ENCODE measurements around the gene GPR62.

The GPR62 gene

GRCh38 chr3:51958603-51959521 lies 3.7 kb downstream of the GPR62 start:
- Histone ChIP-seq H3K36me3 (ENCODE audit: insufficient read depth, low read length) (no peaks in the 10 kb centered on the region), H3K4me1 (ENCODE audit: insufficient read depth, low read length) (no peaks in the 10 kb centered on the region), H3K9me3 (ENCODE audit: insufficient read depth, low read depth, low read length) (no peaks in the 10 kb centered on the region), H3K27me3 (ENCODE audit: insufficient read depth, low read length) (peaks cover 35% of the 10 kb centered on the region), H3K27ac (ENCODE audit: low read depth, low read length) (no peak overlapping the region), H3K9ac (ENCODE audit: low read depth, low read length) (no peak overlapping the region), H3K4me3 (ENCODE audit: low read length) (no peak overlapping the region)
- 94% methylated on average over 18 of the region's 20 CpGs for WGBS

- H3K27me3 ChIP-seq (ENCODE audit: insufficient read depth, low read length), result peaks cover 30% of the 10 kb centered on the region
- peaks cover 5% of the 10 kb centered on the region; the same call in 1 of the 2 replicates for H3K4me1 ChIP-seq (ENCODE audit: insufficient read depth, low read length)
- H3K9me3 ChIP-seq (ENCODE audit: insufficient read depth, low read depth, low read length), result no peaks in the 10 kb centered on the region
- no peaks in the 10 kb centered on the region for H3K36me3 ChIP-seq (ENCODE audit: insufficient read depth, low read length)
- no peak overlapping the region for H3K9ac ChIP-seq (ENCODE audit: low read depth, low read length)
- no peak overlapping the region for H3K4me3 ChIP-seq (ENCODE audit: low read length)
- H3K27ac ChIP-seq (ENCODE audit: low read depth, low read length), result no peak overlapping the region
- 96% methylated on average over 7 of the region's 7 CpGs for WGBS
These were observed 4.5 kb downstream of the GPR62 start for GRCh38 chr3:51959651-51960050.

- H3K27ac ChIP-seq (ENCODE audit: low read depth, low read length), result no peak overlapping the region
- H3K36me3 ChIP-seq (ENCODE audit: insufficient read depth, low read length), result no peaks in the 10 kb centered on the region
- H3K9me3 ChIP-seq (ENCODE audit: insufficient read depth, low read depth, low read length), result no peaks in the 10 kb centered on the region
- 94% methylated on average over 10 of the region's 10 CpGs for WGBS
- peaks cover 6% of the 10 kb centered on the region; the same call in 1 of the 2 replicates for H3K4me1 ChIP-seq (ENCODE audit: insufficient read depth, low read length)
- H3K27me3 ChIP-seq (ENCODE audit: insufficient read depth, low read length), result peaks cover 27% of the 10 kb centered on the region
- no peak overlapping the region for H3K4me3 ChIP-seq (ENCODE audit: low read length)
- H3K9ac ChIP-seq (ENCODE audit: low read depth, low read length), result no peak overlapping the region
These were observed 5.2 kb downstream of the GPR62 start for GRCh38 chr3:51960386-51960785.

- no peak overlapping the region for H3K27ac ChIP-seq (ENCODE audit: low read depth, low read length)
- peaks cover 9% of the 10 kb centered on the region; the same call in 1 of the 2 replicates for H3K4me1 ChIP-seq (ENCODE audit: insufficient read depth, low read length)
- 93% methylated on average over 18 of the region's 18 CpGs for WGBS
- H3K9ac ChIP-seq (ENCODE audit: low read depth, low read length), result no peak overlapping the region
- no peaks in the 10 kb centered on the region for H3K9me3 ChIP-seq (ENCODE audit: insufficient read depth, low read depth, low read length)
- no peaks in the 10 kb centered on the region for H3K36me3 ChIP-seq (ENCODE audit: insufficient read depth, low read length)
- peaks cover 21% of the 10 kb centered on the region for H3K27me3 ChIP-seq (ENCODE audit: insufficient read depth, low read length)
- no peak overlapping the region for H3K4me3 ChIP-seq (ENCODE audit: low read length)
These were observed 5.8 kb downstream of the GPR62 start for GRCh38 chr3:51961011-51961410.

- H3K36me3 ChIP-seq (ENCODE audit: insufficient read depth, low read length), result no peaks in the 10 kb centered on the region
- no peak overlapping the region for H3K27ac ChIP-seq (ENCODE audit: low read depth, low read length)
- WGBS, result 78% methylated on average over 8 of the region's 9 CpGs
These were observed 6.7 kb downstream of the GPR62 start for GRCh38 chr3:51961602-51962569.

GRCh38 chr3:51962854-51963530 lies 7.8 kb downstream of the GPR62 start:
- Histone ChIP-seq H3K9me3 (ENCODE audit: insufficient read depth, low read depth, low read length) (no peaks in the 10 kb centered on the region), H3K27ac (ENCODE audit: low read depth, low read length) (no peak overlapping the region)
- 87% methylated on average over 6 of the region's 6 CpGs for WGBS

More at GRCh38 chr3:51961602-51962569, 6.7 kb downstream of the GPR62 start:
- H3K9ac ChIP-seq (ENCODE audit: low read depth, low read length), result no peak overlapping the region
- H3K4me1 ChIP-seq (ENCODE audit: insufficient read depth, low read length), result peaks cover 14% of the 10 kb centered on the region
- H3K9me3 ChIP-seq (ENCODE audit: insufficient read depth, low read depth, low read length), result no peaks in the 10 kb centered on the region
- H3K4me3 ChIP-seq (ENCODE audit: low read length), result no peak overlapping the region
- peaks cover 13% of the 10 kb centered on the region for H3K27me3 ChIP-seq (ENCODE audit: insufficient read depth, low read length)

GRCh38 chr3:51963951-51964451 lies 8.8 kb downstream of the GPR62 start:
- Histone ChIP-seq H3K9me3 (ENCODE audit: insufficient read depth, low read depth, low read length) (no peaks in the 10 kb centered on the region), H3K27me3 (ENCODE audit: insufficient read depth, low read length) (peaks cover 7% of the 10 kb centered on the region; the same call in 1 of the 2 replicates), H3K27ac (ENCODE audit: low read depth, low read length) (no peak overlapping the region), H3K36me3 (ENCODE audit: insufficient read depth, low read length) (no peaks in the 10 kb centered on the region), H3K4me1 (ENCODE audit: insufficient read depth, low read length) (peaks cover 21% of the 10 kb centered on the region), H3K9ac (ENCODE audit: low read depth, low read length) (no peak overlapping the region), H3K4me3 (ENCODE audit: low read length) (no peak overlapping the region)
- 40% methylated on average over 11 of the region's 12 CpGs for WGBS

More at GRCh38 chr3:51962854-51963530, 7.8 kb downstream of the GPR62 start:
- H3K36me3 ChIP-seq (ENCODE audit: insufficient read depth, low read length), result no peaks in the 10 kb centered on the region
- H3K9ac ChIP-seq (ENCODE audit: low read depth, low read length), result no peak overlapping the region
- peaks cover 7% of the 10 kb centered on the region; the same call in 1 of the 2 replicates for H3K27me3 ChIP-seq (ENCODE audit: insufficient read depth, low read length)
- H3K4me1 ChIP-seq (ENCODE audit: insufficient read depth, low read length), result peaks cover 14% of the 10 kb centered on the region
- no peak overlapping the region for H3K4me3 ChIP-seq (ENCODE audit: low read length)

- Histone ChIP-seq H3K27me3 (ENCODE audit: insufficient read depth, low read length) (peaks cover 7% of the 10 kb centered on the region; the same call in 1 of the 2 replicates), H3K9me3 (ENCODE audit: insufficient read depth, low read depth, low read length) (no peaks in the 10 kb centered on the region), H3K27ac (ENCODE audit: low read depth, low read length) (no peak overlapping the region), H3K4me1 (ENCODE audit: insufficient read depth, low read length) (peaks cover 26% of the 10 kb centered on the region), H3K4me3 (ENCODE audit: low read length) (no peak overlapping the region), H3K36me3 (ENCODE audit: insufficient read depth, low read length) (no peaks in the 10 kb centered on the region), H3K9ac (ENCODE audit: low read depth, low read length) (no peak overlapping the region)
- WGBS, result 81% methylated on average over 4 of the region's 4 CpGs
These were observed 9.3 kb downstream of the GPR62 start for GRCh38 chr3:51964521-51964920.

GRCh38 chr3:51966016-51966415 lies 10.8 kb downstream of the GPR62 start:
- peaks cover 29% of the 10 kb centered on the region for H3K4me1 ChIP-seq (ENCODE audit: insufficient read depth, low read length)

GRCh38 chr3:51966486-51966885 lies 11.3 kb downstream of the GPR62 start:
- 82% methylated on average over 5 of the region's 5 CpGs for WGBS
- Histone ChIP-seq H3K36me3 (ENCODE audit: insufficient read depth, low read length) (no peaks in the 10 kb centered on the region), H3K9me3 (ENCODE audit: insufficient read depth, low read depth, low read length) (no peaks in the 10 kb centered on the region), H3K9ac (ENCODE audit: low read depth, low read length) (no peak overlapping the region), H3K4me3 (ENCODE audit: low read length) (peak overlapping the region; percentile 50; the same call in 1 of the 2 replicates), H3K27me3 (ENCODE audit: insufficient read depth, low read length) (peaks cover 7% of the 10 kb centered on the region; the same call in 1 of the 2 replicates), H3K27ac (ENCODE audit: low read depth, low read length) (no peak overlapping the region), H3K4me1 (ENCODE audit: insufficient read depth, low read length) (peaks cover 29% of the 10 kb centered on the region)

More at GRCh38 chr3:51966016-51966415, 10.8 kb downstream of the GPR62 start:
- H3K36me3 ChIP-seq (ENCODE audit: insufficient read depth, low read length), result no peaks in the 10 kb centered on the region
- 78% methylated on average over 2 of the region's 2 CpGs for WGBS
- peaks cover 7% of the 10 kb centered on the region; the same call in 1 of the 2 replicates for H3K27me3 ChIP-seq (ENCODE audit: insufficient read depth, low read length)
- no peak overlapping the region for H3K4me3 ChIP-seq (ENCODE audit: low read length)
- no peak overlapping the region for H3K9ac ChIP-seq (ENCODE audit: low read depth, low read length)
- no peak overlapping the region for H3K27ac ChIP-seq (ENCODE audit: low read depth, low read length)
- no peaks in the 10 kb centered on the region for H3K9me3 ChIP-seq (ENCODE audit: insufficient read depth, low read depth, low read length)
